NB4 (cell line): Measurements from ENCODE around the gene FAM20C.

Source experiments
- CTCF ChIP-seq: IDR thresholded peaks from one replicate; pipeline ENCODE4 v1.5.1; 2012; ENCODE audit warnings: low read depth, low read length
- MAX ChIP-seq: IDR thresholded peaks from 2 replicates; pipeline ENCODE4 v1.6.1; 2011; ENCODE audit warnings: low read depth, low read length
- MYC ChIP-seq: IDR thresholded peaks from 2 replicates; pipeline ENCODE4 v1.6.1; 2011; ENCODE audit warnings: low read depth, low read length
- POLR2A ChIP-seq: IDR thresholded peaks from 2 replicates; pipeline ENCODE4 v1.6.1; 2011; ENCODE audit warnings: mild to moderate bottlenecking; ENCODE audit not compliant: insufficient read length; ENCODE audit errors: extremely low read depth

GRCh38 chr7:167090-167855 lies 25.1 kb upstream of the FAM20C start:
- TF ChIP-seq MAX (no peak), CTCF (no peak), POLR2A (no peak), MYC (no peak; the same call in 1 of the 2 replicates)
